HEK293 (cell line): Measurements from ENCODE around the gene TMEM114.

ENCODE experiments used
- CTCF ChIP-seq: fragments of 450-650 bp; formaldehyde crosslinking; IDR thresholded peaks from 2 replicates; pipeline ENCODE4 v1.5.1; 2016; ENCODE audit warnings: missing biosample characterization, missing genetic modification characterization
- YY1 ChIP-seq: fragments of 450-650 bp; formaldehyde crosslinking; IDR thresholded peaks from 2 replicates; pipeline ENCODE4 v1.5.1; 2018; ENCODE audit warnings: missing biosample characterization, missing genetic modification characterization
- ZNF112 ChIP-seq: fragments of 450-650 bp; formaldehyde crosslinking; IDR thresholded peaks from 2 replicates; pipeline ENCODE4 v1.5.0; 2017; ENCODE audit warnings: missing biosample characterization, missing genetic modification characterization
- ZNF121 ChIP-seq: fragments of 450-650 bp; formaldehyde crosslinking; IDR thresholded peaks from 2 replicates; pipeline ENCODE4 v1.5.1; 2016; ENCODE audit warnings: missing biosample characterization, missing genetic modification characterization
- ZSCAN23 ChIP-seq: fragments of 450-650 bp; formaldehyde crosslinking; IDR thresholded peaks from 2 replicates; pipeline ENCODE4 v1.5.1; 2016; ENCODE audit warnings: missing biosample characterization, missing genetic modification characterization

DNA sequence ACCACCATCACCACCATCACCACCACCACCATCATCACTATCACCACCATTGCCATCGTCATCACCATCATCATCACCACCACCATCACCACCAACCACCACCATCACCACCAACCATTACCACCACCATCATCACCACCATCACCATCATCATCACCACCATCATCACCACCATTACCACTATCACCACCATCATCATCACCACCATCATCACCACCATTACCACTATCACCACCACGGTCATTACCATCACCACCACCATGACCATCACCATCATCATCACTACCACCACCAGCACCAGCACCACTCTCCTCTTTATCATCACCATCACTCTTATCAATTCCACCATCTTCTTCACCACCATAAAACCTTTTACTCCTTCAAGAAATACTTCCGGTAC is 1.1 kb upstream of the TMEM114 start:
- TF ChIP-seq CTCF (tag by site-specific recombination) (no peak), ZNF121 (no peak), ZNF112 (tag by site-specific recombination) (no peak), ZSCAN23 (tag by site-specific recombination) (no peak), YY1 (tag by site-specific recombination) (no peak)
